Endothelial cell of umbilical vein (primary cell): ENCODE data around the gene CTNS. TPM values are rescaled to one million over a fixed set of nuclear protein-coding genes. Genes with fewer than 3 reads are reported as not detected.
A peak's percentile ranks its signal among the peaks of the same experiment; 100 is the strongest.

Experiments used
- BruUV-seq: library from RNA; stranded (reverse); fragments of 400-500 nt; replicated peaks from 2 replicates; lab custom pipeline; 2021; lab: Mats Ljungman, UMichigan
- CTCF ChIA-PET: fragments of 300-600, 350-600 bp; sonication (Branson Sonifier 250); formaldehyde crosslinking; loops from one replicate; lab custom pipeline; 2021; ENCODE audit warnings: antibody characterized with exemption, inconsistent platforms; lab: Charles Lee
- POLR2A ChIA-PET: fragments of 300-600, 350-600 bp; sonication (Branson Sonifier 250); formaldehyde crosslinking; loops from one replicate; lab custom pipeline; 2021; ENCODE audit warnings: antibody characterized with exemption, inconsistent platforms; lab: Charles Lee
- DNase-seq: peaks from one replicate; pipeline ENCODE4 v3.0.0-alpha.2; 2011; ENCODE audit warnings: low read depth, low spot score
- FAIRE-seq: peaks from 2 replicates; lab custom pipeline; 2011; peaks lifted over from hg19 to GRCh38; lab: Jason Lieb, UNC
- H2AFZ ChIP-seq: 2 replicates; pipeline ENCODE4 v1.6.0; 2012; ENCODE audit warnings: low read depth, low read length, control low read depth, inconsistent platforms
- H3K27ac ChIP-seq: 2 replicates; pipeline ENCODE4 v1.5.1; 2011; ENCODE audit warnings: low read depth, mild to moderate bottlenecking, control low read depth, low read length, moderate library complexity; ENCODE audit not compliant: insufficient read depth
- H3K27me3 ChIP-seq, 2 experiments: 2 replicates each; pipeline versions ENCODE4 v1.6.0 to v1.6.1; 2011; ENCODE audit warnings: low read length in 2 of 2, mixed read lengths in 1 of 2; ENCODE audit not compliant: control insufficient read depth in 2 of 2, insufficient read depth in 2 of 2
- H3K36me3 ChIP-seq, 2 experiments: 2 replicates in 1 of 2; 3 replicates in 1 of 2; pipeline ENCODE4 v1.5.1; 2011; ENCODE audit warnings: low read length in 2 of 2, mild to moderate bottlenecking in 1 of 2, moderate library complexity in 1 of 2; ENCODE audit not compliant: control insufficient read depth in 2 of 2, insufficient read depth in 2 of 2; ENCODE audit errors: extremely low read depth in 1 of 2
- H3K4me1 ChIP-seq: 3 replicates; pipeline ENCODE4 v1.5.1; 2011; ENCODE audit warnings: mild to moderate bottlenecking, low read length; ENCODE audit not compliant: control insufficient read depth, insufficient read depth; ENCODE audit errors: extremely low read depth
- H3K4me2 ChIP-seq: 2 replicates; pipeline ENCODE4 v1.6.1; 2011; ENCODE audit warnings: low read length, control low read depth, mixed read lengths; ENCODE audit not compliant: insufficient read depth
- H3K4me3 ChIP-seq, 3 experiments: fragments of 200-600 bp in 1 of 3; sonication (generic), shearing (Covaris generic) in 1 of 3; replicated peaks in 1 of 3; 2 replicates each; pipeline ENCODE4 v1.5.1; 2011 to 2016; ENCODE audit warnings: control low read depth in 3 of 3, low read length in 3 of 3, mild to moderate bottlenecking in 2 of 3, inconsistent platforms in 1 of 3, low read depth in 1 of 3, moderate library complexity in 1 of 3; ENCODE audit not compliant: insufficient read depth in 1 of 3
- H3K79me2 ChIP-seq: 2 replicates; pipeline ENCODE4 v1.6.0; 2012; ENCODE audit warnings: low read length, inconsistent platforms; ENCODE audit not compliant: control insufficient read depth, insufficient read depth
- H3K9ac ChIP-seq: replicated peaks from 2 replicates; pipeline ENCODE3; 2011; ENCODE audit warnings: low read length, control low read depth; ENCODE audit not compliant: insufficient read depth; ENCODE audit errors: extremely low read depth
- H3K9me1 ChIP-seq: replicated peaks from 3 replicates; pipeline ENCODE4 v1.6.0; 2011; ENCODE audit warnings: mild to moderate bottlenecking, low read length; ENCODE audit not compliant: control insufficient read depth, insufficient read depth; ENCODE audit errors: extremely low read depth
- H3K9me3 ChIP-seq: replicated peaks from 2 replicates; pipeline ENCODE4 v1.5.1; 2012; ENCODE audit warnings: low read length, inconsistent platforms; ENCODE audit not compliant: control insufficient read depth, insufficient read depth
- H4K20me1 ChIP-seq: replicated peaks from 2 replicates; pipeline ENCODE3; 2011; ENCODE audit warnings: mild to moderate bottlenecking, low read length; ENCODE audit not compliant: control insufficient read depth, insufficient read depth; ENCODE audit errors: extremely low read depth
- EZH2 ChIP-seq: IDR thresholded peaks from 2 replicates; pipeline ENCODE4 v1.6.1; 2012; ENCODE audit warnings: borderline replicate concordance, low read depth, mild to moderate bottlenecking, moderate library complexity, low read length, inconsistent platforms; ENCODE audit not compliant: severe bottlenecking
- FOS ChIP-seq: IDR thresholded peaks from 2 replicates; pipeline ENCODE4 v1.6.1; 2011; ENCODE audit warnings: mild to moderate bottlenecking, low read length, moderate library complexity, borderline replicate concordance; ENCODE audit not compliant: insufficient read depth
- GATA2 ChIP-seq: IDR thresholded peaks from 2 replicates; pipeline ENCODE4 v1.7.0; 2011; ENCODE audit warnings: low read depth, mild to moderate bottlenecking, moderate library complexity, mixed read lengths, low read length; ENCODE audit not compliant: insufficient read length, insufficient read depth
- JUN ChIP-seq: IDR thresholded peaks from 2 replicates; pipeline ENCODE4 v1.6.1; 2011; ENCODE audit warnings: borderline replicate concordance, low read depth; ENCODE audit not compliant: insufficient read length, insufficient read depth
- MYC ChIP-seq: IDR thresholded peaks from one replicate; pipeline ENCODE4 v1.6.1; 2011; ENCODE audit warnings: mild to moderate bottlenecking, low read depth, low read length
- POLR2A ChIP-seq: IDR thresholded peaks from 2 replicates; pipeline ENCODE4 v1.6.1; 2012; ENCODE audit warnings: low read depth, mild to moderate bottlenecking, control low read depth, low read length
- POLR2AphosphoS5 ChIP-seq: IDR thresholded peaks from 2 replicates; pipeline ENCODE4 v1.6.1; 2012; ENCODE audit warnings: low read depth, mild to moderate bottlenecking, control low read depth, low read length, moderate library complexity; ENCODE audit not compliant: insufficient read depth
- dilution Hi-C: fragments of 300-500 bp; cut with MboI; formaldehyde crosslinking; loops from one replicate; pipeline ENCODE4 v1.15.0; 2019; ENCODE audit warnings: low sequenced_read_pairs; ENCODE audit not compliant: extremely low pct_ligation_motif_present
- intact Hi-C: fragments of 100-400 bp; cut with micrococcal nuclease; formaldehyde crosslinking; loops from one replicate; pipeline ENCODE4 v1.10.0; 2022
- polyA plus RNA-seq, 4 experiments: library from polyadenylated mRNA; depleted of rRNA in 3 of 4; stranded (reverse) in 3 of 4; unstranded in 1 of 4; fragments of >200 nt; gene quantifications; 2 replicates each; pipeline versions ENCODE4 v1.2.1 to v1.2.3, GENCODE V29; 2011 to 2012; ENCODE audit warnings: missing spikeins in 1 of 4
- total RNA-seq: library from RNA; stranded (reverse); gene quantifications from 2 replicates; pipeline ENCODE4 v1.2.3, GENCODE V29; 2021
- TF ChIP-seq, protein P1 (sequence below): IDR thresholded peaks from 2 replicates; pipeline ENCODE4 v1.6.1; 2011; ENCODE audit not compliant: insufficient read depth, insufficient read length

CTNS gene
- total and polyA plus RNA-seq, 2 donors (not counting 3 experiments of a cell fraction or from before 2014, with no cell fraction given) = 17.9 to 25.9 TPM

DNA sequence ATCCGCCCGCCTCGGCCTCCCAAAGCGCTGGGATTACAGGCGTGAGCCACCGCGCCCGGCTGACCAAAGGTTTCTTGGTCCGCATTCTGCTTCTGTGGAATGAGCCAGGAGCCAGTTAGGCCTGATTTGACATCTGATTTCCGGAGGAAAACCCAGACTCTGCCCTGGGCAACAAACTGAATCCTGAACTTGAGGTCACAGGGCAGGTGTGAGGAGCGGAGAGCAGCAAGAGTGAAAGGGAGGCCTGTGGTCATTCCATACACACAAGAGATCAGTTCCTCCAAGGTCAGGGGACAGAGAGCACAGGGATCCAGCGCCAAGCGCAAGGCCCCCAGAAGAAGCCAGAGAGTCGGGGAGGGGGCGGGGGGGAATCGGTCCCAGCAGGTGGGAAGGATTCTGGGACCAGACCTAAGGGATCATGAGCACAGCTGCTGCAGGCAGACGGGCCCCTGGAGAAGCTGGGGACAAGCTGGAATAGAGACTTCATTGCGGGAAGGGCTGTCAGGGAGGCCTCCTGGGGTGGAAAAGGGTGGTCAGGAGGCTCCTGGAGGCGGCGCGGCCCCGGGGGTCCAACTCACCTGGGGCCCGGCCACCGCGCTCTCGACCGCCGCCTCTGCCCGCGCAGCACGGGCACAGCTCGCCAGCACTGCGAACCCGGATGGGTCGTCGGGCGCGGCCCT, 946 bp upstream of the CTNS start:
- H2AFZ ChIP-seq = peak overlapping the region; percentile 19
- H3K27ac ChIP-seq = no peak overlapping the region
- dilution Hi-C loops (no loop called here), intact Hi-C loops (loop anchor here (1.0 kb wide), 1 partner anchor 33 kb away; the partner anchor contains the start of genes EMC6 and TAX1BP3)
- no peaks in the 10 kb centered on the region for H3K27me3 ChIP-seq
- no peaks in the 10 kb centered on the region for H3K9me3 ChIP-seq
- H3K4me2 ChIP-seq = peak overlapping the region; percentile 58
- DNase-seq = no peak
- peak; percentile 28 for FAIRE-seq
- no peak for TF ChIP-seq MYC
- no peaks in the 10 kb centered on the region for H3K9me1 ChIP-seq
- BruUV-seq = TSS peak; percentile 18
- peaks cover 12% of the 10 kb centered on the region for H3K4me1 ChIP-seq
- no peaks in the 10 kb centered on the region for H4K20me1 ChIP-seq
- peaks cover 0 to 3% of the 10 kb centered on the region in 2 experiments for H3K36me3 ChIP-seq
- peaks cover 20% of the 10 kb centered on the region for H3K79me2 ChIP-seq
- ChIA-PET CTCF (interaction anchor here (1.0 to 2.5 kb wide), 6 partner anchors 12 to 587 kb away, joined by 4 to 15 read pairs (median 7); partner anchors contain the start of genes P2RX5 and TAX1BP3), POLR2A (interaction anchor here (0.9 to 2.1 kb wide), 3 partner anchors 12 to 32 kb away, joined by 3 to 18 read pairs (median 3); no protein-coding TSS in a partner anchor)
- H3K4me3 ChIP-seq = peak overlapping the region; percentile 26 to 83 (median 34)
- H3K9ac ChIP-seq = peak overlapping the region; percentile 50

DNA sequence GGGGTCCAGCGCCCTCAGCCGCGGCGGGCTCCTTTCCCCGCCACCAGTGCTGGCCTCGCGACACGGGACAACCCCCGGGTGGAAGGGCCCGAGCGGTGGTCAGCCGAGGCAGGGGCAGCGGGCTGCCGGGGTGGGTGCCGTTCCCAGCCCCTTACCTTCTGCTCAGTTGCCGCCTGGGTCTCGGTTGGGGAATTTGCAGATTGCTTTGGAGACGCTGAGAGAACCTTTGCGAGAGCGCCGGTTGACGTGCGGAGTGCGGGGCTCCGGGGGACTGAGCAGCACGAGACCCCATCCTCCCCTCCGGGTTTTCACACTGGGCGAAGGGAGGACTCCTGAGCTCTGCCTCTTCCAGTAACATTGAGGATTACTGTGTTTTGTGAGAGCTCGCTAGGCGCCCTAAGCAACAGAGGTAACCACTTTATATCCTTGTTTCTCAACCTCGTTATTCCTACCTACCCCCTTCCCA, 381 bp downstream of the CTNS start:
- H3K9ac ChIP-seq = peak overlapping the region; percentile 99
- CTCF ChIA-PET = interaction anchor here (0.9 to 2.5 kb wide), 6 partner anchors 11 to 588 kb away, joined by 4 to 15 read pairs (median 6); partner anchors contain the start of genes P2RX5 and TAX1BP3
- H2AFZ ChIP-seq = peak overlapping the region; percentile 88
- DNase-seq (no peak), FAIRE-seq (peak; percentile 31)
- dilution Hi-C loops (no loop called here), intact Hi-C loops (loop anchor here (1.0 kb wide), 1 partner anchor 31 kb away; the partner anchor contains the start of genes EMC6 and TAX1BP3)
- no peaks in the 10 kb centered on the region for H3K27me3 ChIP-seq
- peaks cover 0 to 3% of the 10 kb centered on the region in 2 experiments for H3K36me3 ChIP-seq
- TSS peak; percentile 41 for BruUV-seq
- H3K9me3 ChIP-seq = no peaks in the 10 kb centered on the region
- no peaks in the 10 kb centered on the region for H3K9me1 ChIP-seq
- H3K4me1 ChIP-seq = peaks cover 12% of the 10 kb centered on the region
- H3K4me3 ChIP-seq = peak overlapping the region; percentile 65 to 83 (median 71)
- no peaks in the 10 kb centered on the region for H4K20me1 ChIP-seq
- peaks cover 20% of the 10 kb centered on the region for H3K79me2 ChIP-seq
- POLR2A ChIA-PET = interaction anchor here (2.1 kb wide), 1 partner anchor 30 kb away, joined by 18 read pairs; no protein-coding TSS in a partner anchor
- TF ChIP-seq JUN = no peak
- TF ChIP-seq MYC = no peak
- TF ChIP-seq POLR2AphosphoS5 = no peak
- no peak for TF ChIP-seq GATA2
- TF ChIP-seq EZH2 = no peak
- no peak for TF ChIP-seq FOS
- TF ChIP-seq, protein P1, sequence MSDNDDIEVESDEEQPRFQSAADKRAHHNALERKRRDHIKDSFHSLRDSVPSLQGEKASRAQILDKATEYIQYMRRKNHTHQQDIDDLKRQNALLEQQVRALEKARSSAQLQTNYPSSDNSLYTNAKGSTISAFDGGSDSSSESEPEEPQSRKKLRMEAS = no peak
- no peak for TF ChIP-seq POLR2A
- H3K27ac ChIP-seq = peak overlapping the region; percentile 90
- H3K4me2 ChIP-seq = peak overlapping the region; percentile 96
